ENCODE results near the gene USP17L27.
"Not testable (repeated sequence)": the region's sequence is repeated elsewhere in the genome, so short reads cannot be mapped to it uniquely, and the experiment has no call there.

USP17L27 gene

DNA sequence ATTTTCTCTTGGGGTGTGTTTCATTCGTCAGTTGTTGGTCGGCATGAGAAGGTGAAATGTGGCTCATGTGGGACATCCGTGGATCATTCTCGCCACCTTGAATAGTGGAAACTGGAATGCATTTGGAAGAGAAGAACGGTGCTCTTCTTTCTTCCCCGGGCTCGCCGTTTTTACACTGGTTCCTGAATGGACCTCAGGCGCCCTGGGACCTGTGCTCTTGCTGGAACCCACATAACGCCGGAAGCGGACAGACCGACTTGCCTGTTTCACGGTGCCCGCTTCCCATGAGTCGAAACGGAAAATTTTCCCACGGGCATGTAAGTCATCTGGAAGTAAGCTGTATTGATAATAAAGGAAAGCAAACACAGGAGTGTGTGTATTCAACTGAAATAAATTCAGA is 6.9 kb downstream of the USP17L27 start:
- DNase-seq; H3K27ac ChIP-seq (ENCODE audit: insufficient read depth in 1 of 2, low read depth in 1 of 2, low read length in 2 of 2, poor library complexity in 1 of 2, severe bottlenecking in 2 of 2); POLR2A ChIA-PET; H3K27me3 ChIP-seq (replicated peaks in 2 of 5; ENCODE audit: control insufficient read depth in 4 of 5, insufficient read depth in 5 of 5, low read length in 4 of 5); H3K4me1 ChIP-seq (ENCODE audit: control extremely low read depth in 1 of 4, control insufficient read depth in 4 of 4, insufficient read depth in 4 of 4, low read length in 3 of 4); H3K36me3 ChIP-seq (ENCODE audit: control insufficient read depth in 4 of 4, insufficient read depth in 4 of 4, low read length in 3 of 4); H3K4me3 ChIP-seq (ENCODE audit: control insufficient read depth in 1 of 7, extremely low read depth in 1 of 7, insufficient read depth in 4 of 7, low read depth in 2 of 7, low read length in 6 of 7); CTCF ChIA-PET; H3K9me3 ChIP-seq (ENCODE audit: control extremely low read depth in 1 of 5, control insufficient read depth in 4 of 5, insufficient read depth in 2 of 5, low read depth in 1 of 5, low read length in 4 of 5): not testable (repeated sequence)
- no CpG with 5 or more reads among the region's 18 CpGs for WGBS (ENCODE audit: insufficient coverage)

GRCh38 chr4:9353338-9353737 is 9.4 kb downstream of the USP17L27 start, which contains the start of gene USP17L29:
USP17L29 (plus strand) TSS chr4:9353638; CDS start chr4:9353638, 0 bp downstream.
- CTCF ChIA-PET = not testable (repeated sequence)

GRCh38 chr4:9362829-9363228 is 18.9 kb downstream of the USP17L27 start, which contains the start of gene USP17L30:
USP17L30 (plus strand) TSS chr4:9363129; CDS start chr4:9363129, 0 bp downstream.
- DNase-seq; CTCF ChIA-PET; H3K27ac ChIP-seq (ENCODE audit: insufficient read depth in 1 of 2, low read depth in 1 of 2, low read length in 2 of 2, poor library complexity in 1 of 2, severe bottlenecking in 2 of 2); H3K27me3 ChIP-seq (replicated peaks in 2 of 5; ENCODE audit: control insufficient read depth in 4 of 5, insufficient read depth in 5 of 5, low read length in 4 of 5); H3K4me3 ChIP-seq (ENCODE audit: control insufficient read depth in 1 of 7, extremely low read depth in 1 of 7, insufficient read depth in 4 of 7, low read depth in 2 of 7, low read length in 6 of 7); H3K4me1 ChIP-seq (ENCODE audit: control extremely low read depth in 1 of 4, control insufficient read depth in 4 of 4, insufficient read depth in 4 of 4, low read length in 3 of 4); H3K9me3 ChIP-seq (ENCODE audit: control extremely low read depth in 1 of 5, control insufficient read depth in 4 of 5, insufficient read depth in 2 of 5, low read depth in 1 of 5, low read length in 4 of 5); POLR2A ChIA-PET; H3K36me3 ChIP-seq (ENCODE audit: control insufficient read depth in 4 of 4, insufficient read depth in 4 of 4, low read length in 3 of 4): not testable (repeated sequence)
- no CpG with 5 or more reads among the region's 15 CpGs for WGBS (ENCODE audit: insufficient coverage)

More at GRCh38 chr4:9353338-9353737, 9.4 kb downstream of the USP17L27 start, which contains the start of gene USP17L29:
- H3K9me3 ChIP-seq (ENCODE audit: control extremely low read depth in 1 of 5, control insufficient read depth in 4 of 5, insufficient read depth in 2 of 5, low read depth in 1 of 5, low read length in 4 of 5); H3K4me1 ChIP-seq (ENCODE audit: control extremely low read depth in 1 of 4, control insufficient read depth in 4 of 4, insufficient read depth in 4 of 4, low read length in 3 of 4); H3K4me3 ChIP-seq (ENCODE audit: control insufficient read depth in 1 of 7, extremely low read depth in 1 of 7, insufficient read depth in 4 of 7, low read depth in 2 of 7, low read length in 6 of 7); POLR2A ChIA-PET; H3K27me3 ChIP-seq (replicated peaks in 2 of 5; ENCODE audit: control insufficient read depth in 4 of 5, insufficient read depth in 5 of 5, low read length in 4 of 5); H3K36me3 ChIP-seq (ENCODE audit: control insufficient read depth in 4 of 4, insufficient read depth in 4 of 4, low read length in 3 of 4); DNase-seq; H3K27ac ChIP-seq (ENCODE audit: insufficient read depth in 1 of 2, low read depth in 1 of 2, low read length in 2 of 2, poor library complexity in 1 of 2, severe bottlenecking in 2 of 2): not testable (repeated sequence)
- no CpG with 5 or more reads among the region's 15 CpGs for WGBS (ENCODE audit: insufficient coverage)

DNA sequence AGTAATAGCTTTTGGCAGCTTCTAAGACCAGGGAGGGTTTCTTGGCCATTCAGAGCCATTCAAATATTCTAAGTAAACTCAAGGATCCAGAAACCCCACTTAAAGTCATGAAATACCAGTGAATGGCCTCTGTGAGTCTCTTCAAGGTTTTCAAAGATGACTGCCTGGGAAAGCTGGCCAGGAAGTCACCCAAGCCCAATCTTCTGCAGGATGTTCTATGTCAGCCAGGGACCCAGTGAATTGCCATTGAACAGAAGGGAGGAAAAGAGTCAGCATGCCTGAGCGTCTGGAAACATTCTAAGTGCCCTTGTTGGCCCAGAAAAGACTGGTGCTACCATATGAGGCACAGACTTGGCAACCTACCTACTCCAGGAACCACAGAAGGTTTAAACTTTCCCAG is 35.9 kb downstream of the USP17L27 start:
- 100% methylated on average over 1 of the region's 1 CpG for WGBS (ENCODE audit: insufficient coverage)
- H3K4me1 ChIP-seq (ENCODE audit: control extremely low read depth in 1 of 4, control insufficient read depth in 4 of 4, insufficient read depth in 4 of 4, low read length in 3 of 4); H3K4me3 ChIP-seq (ENCODE audit: control insufficient read depth in 1 of 7, extremely low read depth in 1 of 7, insufficient read depth in 4 of 7, low read depth in 2 of 7, low read length in 6 of 7); H3K27ac ChIP-seq (ENCODE audit: insufficient read depth in 1 of 2, low read depth in 1 of 2, low read length in 2 of 2, poor library complexity in 1 of 2, severe bottlenecking in 2 of 2); H3K9me3 ChIP-seq (ENCODE audit: control extremely low read depth in 1 of 5, control insufficient read depth in 4 of 5, insufficient read depth in 2 of 5, low read depth in 1 of 5, low read length in 4 of 5); DNase-seq; CTCF ChIA-PET; H3K36me3 ChIP-seq (ENCODE audit: control insufficient read depth in 4 of 4, insufficient read depth in 4 of 4, low read length in 3 of 4); POLR2A ChIA-PET; H3K27me3 ChIP-seq (replicated peaks in 2 of 5; ENCODE audit: control insufficient read depth in 4 of 5, insufficient read depth in 5 of 5, low read length in 4 of 5): not testable (repeated sequence)

DNA sequence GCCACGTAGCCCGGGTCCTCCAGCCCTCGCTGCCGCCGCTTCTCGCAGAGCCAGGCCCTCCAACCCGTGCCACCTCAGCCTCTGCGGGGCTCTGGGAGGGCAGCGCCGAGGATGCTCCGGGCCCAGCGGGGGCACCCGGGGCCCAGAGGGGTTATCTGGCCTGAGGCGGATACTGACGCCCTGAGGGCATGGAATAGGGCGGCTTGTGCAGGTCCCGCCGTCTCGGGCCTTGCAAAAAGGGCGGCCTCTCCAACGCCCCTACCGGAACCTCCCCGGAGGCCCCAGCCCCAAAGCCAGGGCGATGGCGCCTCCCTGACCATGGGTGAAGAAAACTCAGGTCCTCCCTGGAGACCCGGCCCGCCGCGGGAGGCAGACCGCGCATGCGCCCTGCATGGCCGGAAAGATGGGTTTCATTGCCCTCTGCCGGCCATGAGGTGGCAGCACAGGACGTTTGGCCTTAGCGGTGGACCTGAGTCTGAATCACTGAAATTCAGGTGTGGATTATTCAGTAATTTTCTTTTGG is 37.1 kb downstream of the USP17L27 start:
- CTCF ChIA-PET = not testable (repeated sequence)
- peak overlapping the region in 5 of 7 experiments; percentile 19 to 77 (median 55) for H3K4me3 ChIP-seq (ENCODE audit: control insufficient read depth in 1 of 7, extremely low read depth in 1 of 7, insufficient read depth in 4 of 7, low read depth in 2 of 7, low read length in 6 of 7)

DNA sequence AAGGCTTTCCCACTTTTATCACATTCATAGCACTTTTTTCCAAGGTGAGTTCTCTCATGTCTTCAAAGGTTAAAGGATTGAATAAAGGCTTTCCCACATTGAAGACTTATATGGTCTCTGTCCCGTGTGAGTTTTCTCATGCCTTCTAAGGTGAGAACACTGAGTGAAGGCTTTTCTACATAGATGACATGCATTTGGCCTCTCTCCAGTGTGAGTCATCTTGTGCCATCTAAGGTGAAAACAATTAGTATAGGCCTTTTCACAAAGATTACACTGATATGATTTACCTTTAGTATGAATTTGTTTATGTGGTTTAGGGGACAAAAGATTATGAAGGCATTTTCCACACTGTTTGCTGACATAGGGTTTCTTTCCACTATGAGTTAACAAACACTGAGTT is 40.2 kb downstream of the USP17L27 start:
- H3K36me3 ChIP-seq (ENCODE audit: control insufficient read depth in 4 of 4, insufficient read depth in 4 of 4, low read length in 3 of 4) = no peaks in the 10 kb centered on the region
- H3K9me3 ChIP-seq (ENCODE audit: control extremely low read depth in 1 of 5, control insufficient read depth in 4 of 5, insufficient read depth in 2 of 5, low read depth in 1 of 5, low read length in 4 of 5) = no peaks in the 10 kb centered on the region
- CTCF ChIA-PET = no interaction called here
- 100% methylated on average over 1 of the region's 1 CpG for WGBS (ENCODE audit: insufficient coverage)
- POLR2A ChIA-PET = no interaction called here
- DNase-seq = peak in 1 of 3 donors; percentile 11
- H3K27me3 ChIP-seq (replicated peaks in 2 of 5; ENCODE audit: control insufficient read depth in 4 of 5, insufficient read depth in 5 of 5, low read length in 4 of 5) = no peaks in the 10 kb centered on the region
- peaks cover 0 to 9% (median 0%) of the 10 kb centered on the region in 4 experiments for H3K4me1 ChIP-seq (ENCODE audit: control extremely low read depth in 1 of 4, control insufficient read depth in 4 of 4, insufficient read depth in 4 of 4, low read length in 3 of 4)
- H3K4me3 ChIP-seq (ENCODE audit: control insufficient read depth in 1 of 7, extremely low read depth in 1 of 7, insufficient read depth in 4 of 7, low read depth in 2 of 7, low read length in 6 of 7) = no peak overlapping the region
- no peak overlapping the region for H3K27ac ChIP-seq (ENCODE audit: insufficient read depth in 1 of 2, low read depth in 1 of 2, low read length in 2 of 2, poor library complexity in 1 of 2, severe bottlenecking in 2 of 2)

More for the DNA sequence above, 37.1 kb downstream of the USP17L27 start:
- peak in 2 of 3 donors; percentile 21 to 58 for DNase-seq
- H3K9me3 ChIP-seq (ENCODE audit: control extremely low read depth in 1 of 5, control insufficient read depth in 4 of 5, insufficient read depth in 2 of 5, low read depth in 1 of 5, low read length in 4 of 5); H3K27me3 ChIP-seq (replicated peaks in 2 of 5; ENCODE audit: control insufficient read depth in 4 of 5, insufficient read depth in 5 of 5, low read length in 4 of 5); H3K4me1 ChIP-seq (ENCODE audit: control extremely low read depth in 1 of 4, control insufficient read depth in 4 of 4, insufficient read depth in 4 of 4, low read length in 3 of 4); POLR2A ChIA-PET; H3K36me3 ChIP-seq (ENCODE audit: control insufficient read depth in 4 of 4, insufficient read depth in 4 of 4, low read length in 3 of 4); H3K27ac ChIP-seq (ENCODE audit: insufficient read depth in 1 of 2, low read depth in 1 of 2, low read length in 2 of 2, poor library complexity in 1 of 2, severe bottlenecking in 2 of 2): not testable (repeated sequence)
- WGBS (ENCODE audit: insufficient coverage) = 47% methylated on average over 9 of the region's 36 CpGs

DNA sequence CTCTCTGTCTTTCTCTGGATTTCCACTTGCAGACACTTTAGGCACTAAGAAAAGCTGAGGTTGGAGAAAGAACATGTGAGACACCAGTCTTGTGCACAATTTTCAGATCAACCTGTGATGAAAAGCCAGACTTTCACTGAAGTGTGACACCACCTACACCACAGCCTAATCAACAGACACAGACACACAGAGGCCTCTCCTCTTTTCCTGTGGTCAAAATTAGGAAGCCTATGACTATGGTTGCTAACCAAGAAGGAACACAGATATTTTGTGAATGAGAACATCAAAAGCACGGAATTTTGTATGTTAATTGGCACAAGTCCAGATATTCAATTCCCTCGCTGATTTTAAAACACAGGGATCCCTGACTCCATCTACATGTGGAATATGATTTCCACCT is 45.1 kb downstream of the USP17L27 start:
- H3K4me3 ChIP-seq (ENCODE audit: control insufficient read depth in 1 of 7, extremely low read depth in 1 of 7, insufficient read depth in 4 of 7, low read depth in 2 of 7, low read length in 6 of 7) = peak overlapping the region in 1 of 7 experiments; percentile 55
- POLR2A ChIA-PET; H3K27ac ChIP-seq (ENCODE audit: insufficient read depth in 1 of 2, low read depth in 1 of 2, low read length in 2 of 2, poor library complexity in 1 of 2, severe bottlenecking in 2 of 2); H3K4me1 ChIP-seq (ENCODE audit: control extremely low read depth in 1 of 4, control insufficient read depth in 4 of 4, insufficient read depth in 4 of 4, low read length in 3 of 4); H3K9me3 ChIP-seq (ENCODE audit: control extremely low read depth in 1 of 5, control insufficient read depth in 4 of 5, insufficient read depth in 2 of 5, low read depth in 1 of 5, low read length in 4 of 5); H3K36me3 ChIP-seq (ENCODE audit: control insufficient read depth in 4 of 4, insufficient read depth in 4 of 4, low read length in 3 of 4); CTCF ChIA-PET; H3K27me3 ChIP-seq (replicated peaks in 2 of 5; ENCODE audit: control insufficient read depth in 4 of 5, insufficient read depth in 5 of 5, low read length in 4 of 5): not testable (repeated sequence)
- peak; percentile 19 to 89 (median 75) for DNase-seq
- 17% methylated on average over 1 of the region's 2 CpGs for WGBS (ENCODE audit: insufficient coverage)
